ENCODE measurements around the gene NLRC5. TPM values are rescaled to one million over a fixed set of nuclear protein-coding genes. Genes with fewer than 3 reads are reported as not detected.

The NLRC5 gene
- total RNA-seq, 1 donor, result 44.0 TPM

- TF ChIP-seq CTCF (IDR thresholded peaks at IDR 0.05; ENCODE audit: insufficient read depth, low read depth, low read length), result no peak
- DNase-seq (ENCODE audit: low read depth), result no peak
- no peak overlapping the region for H3K4me3 ChIP-seq (ENCODE audit: low read depth, low read length)
These were observed 139.5 kb downstream of the NLRC5 start for GRCh38 chr16:57128771-57129389.

GRCh38 chr16:57130950-57131321, 141.6 kb downstream of the NLRC5 start:
- no peak for TF ChIP-seq CTCF (IDR thresholded peaks at IDR 0.05; ENCODE audit: insufficient read depth, low read depth, low read length)
- no peak overlapping the region for H3K4me3 ChIP-seq (ENCODE audit: low read depth, low read length)
- no peak for DNase-seq (ENCODE audit: low read depth)

- no peak overlapping the region for H3K4me3 ChIP-seq (ENCODE audit: low read depth, low read length)
- no peak for DNase-seq (ENCODE audit: low read depth)
- no peak for TF ChIP-seq CTCF (IDR thresholded peaks at IDR 0.05; ENCODE audit: insufficient read depth, low read depth, low read length)
These were observed 142.1 kb downstream of the NLRC5 start for GRCh38 chr16:57131351-57131970.

GRCh38 chr16:57132470-57132869, 143.1 kb downstream of the NLRC5 start:
- TF ChIP-seq CTCF (IDR thresholded peaks at IDR 0.05; ENCODE audit: insufficient read depth, low read depth, low read length), result no peak
- DNase-seq (ENCODE audit: low read depth), result no peak

GRCh38 chr16:57133031-57133430, 143.7 kb downstream of the NLRC5 start:
- no peak for DNase-seq (ENCODE audit: low read depth)
- no peak for TF ChIP-seq CTCF (IDR thresholded peaks at IDR 0.05; ENCODE audit: insufficient read depth, low read depth, low read length)
- H3K4me3 ChIP-seq (ENCODE audit: low read depth, low read length), result no peak overlapping the region

More at GRCh38 chr16:57132470-57132869, 143.1 kb downstream of the NLRC5 start:
- H3K4me3 ChIP-seq (ENCODE audit: low read depth, low read length), result no peak overlapping the region

Other genes starting within 250 kb of the NLRC5 start
- not detected in 2 replicates for gene SLC12A3, start 124.3 kb upstream of the NLRC5 start, total RNA-seq
- 98.4 and 135 TPM in 2 replicates for gene HERPUD1, start 57.4 kb upstream of the NLRC5 start, total RNA-seq
- gene CETP, start 27.6 kb upstream of the NLRC5 start, total RNA-seq, result not detected in 2 replicates
- 23.2 and 24.2 TPM in 2 replicates for gene CPNE2, start 103.0 kb downstream of the NLRC5 start, total RNA-seq
- gene PSME3IP1, start 196.5 kb downstream of the NLRC5 start, total RNA-seq, result 59.3 and 71.2 TPM in 2 replicates
- 51.2 and 64.8 TPM in 2 replicates for gene RSPRY1, start 196.8 kb downstream of the NLRC5 start, total RNA-seq